CD4-positive, alpha-beta T cell treated with Interleukin-10 for 1 hour (primary cell): ENCODE results near the gene EMC9.
"Not testable (repeated sequence)": the region's sequence is repeated elsewhere in the genome, so short reads cannot be mapped to it uniquely, and the experiment has no call there.

Experiments
- DNase-seq: peaks from one replicate; pipeline ENCODE4 v3.0.0-alpha.2; 2020

The EMC9 gene

GRCh38 chr14:24129410-24129998 is 11.9 kb downstream of the EMC9 start:
- DNase-seq, result no peak

GRCh38 chr14:24127673-24128072 is 13.7 kb downstream of the EMC9 start:
- no peak for DNase-seq

- DNase-seq, result no peak
Observed at GRCh38 chr14:24126939-24127338, 14.5 kb downstream of the EMC9 start.

- no peak for DNase-seq
Observed at GRCh38 chr14:24123424-24124417, 17.7 kb downstream of the EMC9 start.

GRCh38 chr14:24122898-24123297 is 18.5 kb downstream of the EMC9 start:
- no peak for DNase-seq

- DNase-seq, result no peak
Observed at GRCh38 chr14:24122416-24122815, 19.0 kb downstream of the EMC9 start.

- no peak for DNase-seq
Observed at GRCh38 chr14:24121210-24121609, 20.2 kb downstream of the EMC9 start.

- no peak for DNase-seq
Observed at GRCh38 chr14:24119691-24120090, 21.7 kb downstream of the EMC9 start.

GRCh38 chr14:24117179-24117578 is 24.2 kb downstream of the EMC9 start:
- no peak for DNase-seq

- DNase-seq, result no peak
Observed at GRCh38 chr14:24116128-24116814, 25.1 kb downstream of the EMC9 start.

- DNase-seq, result no peak
Observed at GRCh38 chr14:24115422-24116127, 25.8 kb downstream of the EMC9 start.

- DNase-seq, result peak; percentile 99
Observed at GRCh38 chr14:24114532-24115421, 26.6 kb downstream of the EMC9 start, which contains the start of the genes DCAF11 and NRL. DCAF11 (plus strand) TSS chr14:24114777; CDS start chr14:24115595, 818 bp downstream. NRL (minus strand) TSS chr14:24114949; CDS start chr14:24082848, 32,101 bp downstream.

GRCh38 chr14:24113801-24114531 is 27.4 kb downstream of the EMC9 start:
- DNase-seq, result peak; percentile 86

GRCh38 chr14:24113379-24113800 is 28.0 kb downstream of the EMC9 start:
- DNase-seq, result no peak

- DNase-seq, result no peak
Observed at GRCh38 chr14:24110523-24110922, 30.9 kb downstream of the EMC9 start.

GRCh38 chr14:24110060-24110459 is 31.3 kb downstream of the EMC9 start:
- DNase-seq, result no peak

- DNase-seq, result no peak
Observed at GRCh38 chr14:24108336-24108874, 33.0 kb downstream of the EMC9 start.

- no peak for DNase-seq
Observed at GRCh38 chr14:24106672-24107271, 34.6 kb downstream of the EMC9 start.

GRCh38 chr14:24105609-24106239 is 35.7 kb downstream of the EMC9 start:
- DNase-seq, result not testable (repeated sequence)

- no peak for DNase-seq
Observed at GRCh38 chr14:24103451-24103850, 37.9 kb downstream of the EMC9 start.
